ENCODE measurements around the gene FBXO4.

FBXO4 gene, protein sequence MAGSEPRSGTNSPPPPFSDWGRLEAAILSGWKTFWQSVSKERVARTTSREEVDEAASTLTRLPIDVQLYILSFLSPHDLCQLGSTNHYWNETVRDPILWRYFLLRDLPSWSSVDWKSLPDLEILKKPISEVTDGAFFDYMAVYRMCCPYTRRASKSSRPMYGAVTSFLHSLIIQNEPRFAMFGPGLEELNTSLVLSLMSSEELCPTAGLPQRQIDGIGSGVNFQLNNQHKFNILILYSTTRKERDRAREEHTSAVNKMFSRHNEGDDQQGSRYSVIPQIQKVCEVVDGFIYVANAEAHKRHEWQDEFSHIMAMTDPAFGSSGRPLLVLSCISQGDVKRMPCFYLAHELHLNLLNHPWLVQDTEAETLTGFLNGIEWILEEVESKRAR

DNA sequence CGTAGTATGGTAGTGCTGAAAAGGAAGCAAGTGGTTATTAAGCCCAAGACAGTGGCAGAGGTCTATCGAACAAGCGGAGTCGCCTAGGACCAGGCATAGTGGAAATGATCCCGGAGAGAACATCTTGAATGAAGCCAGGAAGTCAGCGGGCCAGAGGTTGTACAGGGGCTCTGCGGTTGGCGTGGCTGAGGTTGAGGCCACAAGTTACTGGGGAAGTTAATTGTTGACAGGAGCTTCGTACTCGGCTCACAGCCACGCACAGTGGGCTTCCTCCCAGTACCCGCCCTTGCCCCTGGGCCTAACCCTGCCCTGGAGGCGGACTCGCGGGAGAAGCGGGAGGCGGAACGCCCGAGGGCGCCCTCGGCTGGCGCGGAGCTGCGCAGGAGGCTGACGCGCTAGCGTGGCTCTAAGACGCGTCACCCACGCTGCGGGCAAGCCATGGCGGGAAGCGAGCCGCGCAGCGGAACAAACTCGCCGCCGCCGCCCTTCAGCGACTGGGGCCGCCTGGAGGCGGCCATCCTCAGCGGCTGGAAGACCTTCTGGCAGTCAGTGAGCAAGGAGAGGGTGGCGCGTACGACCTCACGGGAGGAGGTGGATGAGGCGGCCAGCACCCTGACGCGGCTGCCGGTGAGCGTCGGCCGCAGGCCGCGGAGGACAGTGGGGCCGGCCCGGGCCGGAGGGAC, at the start of gene FBXO4:
Gene FBXO4, plus strand, starts transcription at position 410 of the 683 bp plus-strand sequence. Its CDS starts 29 bp downstream, at position 439.
- TF ChIP-seq, protein P1, sequence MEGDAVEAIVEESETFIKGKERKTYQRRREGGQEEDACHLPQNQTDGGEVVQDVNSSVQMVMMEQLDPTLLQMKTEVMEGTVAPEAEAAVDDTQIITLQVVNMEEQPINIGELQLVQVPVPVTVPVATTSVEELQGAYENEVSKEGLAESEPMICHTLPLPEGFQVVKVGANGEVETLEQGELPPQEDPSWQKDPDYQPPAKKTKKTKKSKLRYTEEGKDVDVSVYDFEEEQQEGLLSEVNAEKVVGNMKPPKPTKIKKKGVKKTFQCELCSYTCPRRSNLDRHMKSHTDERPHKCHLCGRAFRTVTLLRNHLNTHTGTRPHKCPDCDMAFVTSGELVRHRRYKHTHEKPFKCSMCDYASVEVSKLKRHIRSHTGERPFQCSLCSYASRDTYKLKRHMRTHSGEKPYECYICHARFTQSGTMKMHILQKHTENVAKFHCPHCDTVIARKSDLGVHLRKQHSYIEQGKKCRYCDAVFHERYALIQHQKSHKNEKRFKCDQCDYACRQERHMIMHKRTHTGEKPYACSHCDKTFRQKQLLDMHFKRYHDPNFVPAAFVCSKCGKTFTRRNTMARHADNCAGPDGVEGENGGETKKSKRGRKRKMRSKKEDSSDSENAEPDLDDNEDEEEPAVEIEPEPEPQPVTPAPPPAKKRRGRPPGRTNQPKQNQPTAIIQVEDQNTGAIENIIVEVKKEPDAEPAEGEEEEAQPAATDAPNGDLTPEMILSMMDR (IDR thresholded peaks at IDR 0.05; ENCODE audit: control extremely low read depth, extremely low read depth, low read depth, missing control alignments) = peak; percentile 88
- ChIA-PET CTCF (interaction anchor here (0.8 to 2.6 kb wide), 16 partner anchors 9 to 660 kb away, joined by 3 to 8 read pairs (median 4); partner anchors contain the start of gene RIMOC1), POLR2A (interaction anchor here (1.1 kb wide), 1 partner anchor 21 kb away, joined by 4 read pairs; the partner anchor contains the start of gene RIMOC1)
- peak; percentile 82 for DNase-seq (ENCODE audit: extremely low spot score)

DNA sequence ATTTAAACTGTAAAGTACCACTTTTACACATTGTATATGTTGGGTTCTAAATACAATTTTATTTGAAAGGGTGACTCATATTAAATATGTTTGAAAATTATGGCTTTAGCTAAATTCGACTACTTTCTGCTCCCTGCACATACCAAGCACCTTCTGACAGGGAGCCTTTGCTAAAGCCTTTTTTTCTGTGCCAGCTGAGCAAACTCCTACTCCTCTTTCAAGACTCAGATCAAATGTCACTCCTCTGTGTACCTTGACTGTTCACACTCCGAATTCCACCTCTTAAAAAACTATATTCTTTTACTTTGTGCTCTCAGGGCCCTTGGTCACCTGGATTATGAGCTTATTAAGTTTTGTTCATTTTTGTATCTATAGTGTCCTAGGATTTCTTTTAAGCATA, 48.4 kb upstream of the FBXO4 start:
- DNase-seq (ENCODE audit: extremely low spot score) = no peak
- TF ChIP-seq, protein P1 (IDR thresholded peaks at IDR 0.05; ENCODE audit: control extremely low read depth, extremely low read depth, low read depth, missing control alignments) = no peak
- CTCF ChIA-PET = interaction anchor here (0.8 to 1.9 kb wide), 10 partner anchors 7 to 181 kb away, joined by 3 to 9 read pairs (median 5); partner anchors contain the start of gene RIMOC1

DNA sequence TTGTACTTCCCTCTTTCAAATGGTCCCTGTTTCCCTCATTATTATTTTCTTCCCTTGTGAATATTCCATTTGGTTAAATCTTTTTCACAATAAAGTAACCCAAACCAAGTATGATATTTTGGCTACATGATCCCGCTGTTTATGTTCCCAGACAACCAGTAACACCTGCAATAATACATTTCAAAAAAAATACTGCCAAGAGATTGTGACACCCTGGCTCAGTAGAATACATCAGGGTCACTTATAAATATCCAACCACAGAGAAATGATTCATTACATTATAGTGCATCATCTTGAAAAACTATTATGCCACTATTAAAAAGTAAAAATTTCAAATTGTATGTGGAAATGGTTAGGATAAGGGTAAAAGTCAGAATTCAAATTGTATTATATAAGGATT, 47.7 kb upstream of the FBXO4 start:
- DNase-seq (ENCODE audit: extremely low spot score) = no peak
- CTCF ChIA-PET = interaction anchor here (0.8 to 1.9 kb wide), 7 partner anchors 8 to 182 kb away, joined by 3 to 9 read pairs (median 5); partner anchors contain the start of gene RIMOC1
- TF ChIP-seq, protein P1 (IDR thresholded peaks at IDR 0.05; ENCODE audit: control extremely low read depth, extremely low read depth, low read depth, missing control alignments) = no peak
- POLR2A ChIA-PET = no interaction called here

More for the DNA sequence above, 48.4 kb upstream of the FBXO4 start:
- POLR2A ChIA-PET = no interaction called here

DNA sequence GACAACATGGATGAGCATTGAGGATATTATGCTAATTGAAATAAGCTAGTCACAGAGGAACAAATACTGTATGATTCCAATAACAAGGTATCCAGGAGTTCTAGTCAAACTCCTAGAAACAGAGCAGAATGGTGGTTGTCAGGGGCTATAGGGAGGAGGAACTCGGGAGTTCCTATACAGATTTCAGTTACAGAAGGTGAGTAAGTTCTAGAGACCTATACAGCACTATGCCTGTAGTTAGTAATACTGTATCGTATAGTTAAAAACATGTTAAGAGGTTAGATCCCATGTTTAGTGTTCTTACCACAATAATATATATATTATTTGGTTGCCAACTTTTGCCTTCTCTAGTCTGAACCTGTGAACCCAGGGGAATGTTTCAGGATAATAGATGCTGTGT, 46.9 kb upstream of the FBXO4 start:
- ChIA-PET POLR2A (no interaction called here), CTCF (no interaction called here)
- TF ChIP-seq, protein P1 (IDR thresholded peaks at IDR 0.05; ENCODE audit: control extremely low read depth, extremely low read depth, low read depth, missing control alignments) = no peak
- DNase-seq (ENCODE audit: extremely low spot score) = no peak

DNA sequence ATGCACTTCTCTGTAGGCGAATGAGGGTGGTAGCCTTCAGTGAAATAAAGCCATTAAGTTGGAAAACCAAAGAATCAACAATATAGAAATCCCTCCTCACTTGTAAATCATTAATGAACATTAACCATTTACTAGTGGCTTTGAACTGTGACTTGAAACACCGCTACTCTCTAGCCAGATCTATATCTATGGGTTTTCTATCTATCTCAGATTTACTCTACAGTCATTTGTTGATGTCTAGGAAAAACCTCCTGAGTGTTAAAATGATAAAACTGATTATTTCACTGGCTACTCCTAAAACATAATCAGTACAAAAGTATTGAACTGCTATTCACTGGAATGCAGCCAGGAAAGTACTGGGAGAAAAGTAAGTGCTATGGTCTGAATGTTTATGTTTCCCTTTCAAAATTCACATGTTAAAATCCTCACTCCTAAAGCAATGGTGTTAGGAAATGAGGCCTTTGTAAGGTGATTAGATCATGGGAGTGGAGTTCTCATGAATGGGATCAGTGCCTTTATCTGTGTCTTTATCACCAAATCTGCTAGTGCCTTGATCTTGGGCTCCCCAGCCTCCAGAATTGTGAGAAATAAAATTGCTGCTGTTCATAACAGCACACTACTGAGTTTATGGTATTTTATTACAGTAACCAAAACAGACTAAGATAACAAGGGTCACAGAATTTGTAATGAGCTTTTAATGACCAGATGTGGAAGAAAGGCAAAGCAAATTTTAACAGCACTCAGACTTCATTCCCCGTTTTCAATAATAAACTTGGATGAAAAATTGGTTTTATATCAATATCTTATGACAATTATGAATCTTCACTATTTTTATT, 46.2 kb upstream of the FBXO4 start:
- ChIA-PET POLR2A (no interaction called here), CTCF (no interaction called here)
- no peak for DNase-seq (ENCODE audit: extremely low spot score)
- TF ChIP-seq, protein P1 (IDR thresholded peaks at IDR 0.05; ENCODE audit: control extremely low read depth, extremely low read depth, low read depth, missing control alignments) = no peak

DNA sequence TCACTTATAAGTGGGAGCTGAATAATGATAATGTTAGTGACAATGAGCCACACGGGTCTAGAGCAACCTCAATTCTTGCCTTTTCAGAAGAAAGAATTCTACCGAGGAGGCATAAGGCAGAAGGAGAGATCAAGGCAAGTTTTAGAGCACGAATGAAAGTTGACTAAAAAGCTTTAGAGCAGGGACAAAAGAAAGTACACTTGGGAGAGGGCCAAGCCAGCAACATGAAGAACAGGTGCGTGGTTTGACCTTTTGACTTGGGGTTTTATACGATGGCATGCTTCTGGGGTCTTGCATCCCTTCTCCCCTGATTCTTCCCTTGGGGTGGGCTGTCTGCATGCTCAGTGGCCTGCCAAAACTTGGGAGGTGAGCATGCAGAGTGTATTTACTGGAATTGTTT, 42.3 kb upstream of the FBXO4 start:
- no peak for DNase-seq (ENCODE audit: extremely low spot score)
- ChIA-PET CTCF (interaction anchor here (1.0 to 2.6 kb wide), 4 partner anchors 9 to 27 kb away, joined by 3 to 9 read pairs (median 3); no protein-coding TSS in a partner anchor), POLR2A (no interaction called here)
- TF ChIP-seq, protein P1 (IDR thresholded peaks at IDR 0.05; ENCODE audit: control extremely low read depth, extremely low read depth, low read depth, missing control alignments) = no peak

Measured in GM10248 (cell line).